ENCODE measurements around the gene PPP1R13L.

Gene PPP1R13L

DNA sequence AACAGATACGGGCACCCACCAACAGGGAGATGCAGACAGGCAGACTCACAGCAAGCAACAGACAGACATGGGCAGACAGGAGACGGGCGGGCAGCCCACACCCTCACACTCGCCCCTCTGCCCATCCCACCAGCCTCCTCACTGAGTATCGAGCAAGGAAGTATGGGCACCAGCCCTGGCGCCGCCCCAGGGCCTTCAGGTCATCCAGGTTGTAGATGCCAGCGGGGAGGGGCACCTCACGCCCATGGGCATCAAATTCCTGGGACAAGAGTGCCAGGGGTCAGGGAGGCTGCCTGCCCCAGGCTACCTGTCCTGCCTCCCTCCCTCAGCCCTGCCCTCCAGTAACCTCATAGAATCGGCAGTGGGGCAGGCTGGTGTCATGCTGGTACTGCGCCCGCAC, 40.2 kb downstream of the PPP1R13L start:
- no peak for DNase-seq (ENCODE audit: low read depth in 2 of 2)

DNA sequence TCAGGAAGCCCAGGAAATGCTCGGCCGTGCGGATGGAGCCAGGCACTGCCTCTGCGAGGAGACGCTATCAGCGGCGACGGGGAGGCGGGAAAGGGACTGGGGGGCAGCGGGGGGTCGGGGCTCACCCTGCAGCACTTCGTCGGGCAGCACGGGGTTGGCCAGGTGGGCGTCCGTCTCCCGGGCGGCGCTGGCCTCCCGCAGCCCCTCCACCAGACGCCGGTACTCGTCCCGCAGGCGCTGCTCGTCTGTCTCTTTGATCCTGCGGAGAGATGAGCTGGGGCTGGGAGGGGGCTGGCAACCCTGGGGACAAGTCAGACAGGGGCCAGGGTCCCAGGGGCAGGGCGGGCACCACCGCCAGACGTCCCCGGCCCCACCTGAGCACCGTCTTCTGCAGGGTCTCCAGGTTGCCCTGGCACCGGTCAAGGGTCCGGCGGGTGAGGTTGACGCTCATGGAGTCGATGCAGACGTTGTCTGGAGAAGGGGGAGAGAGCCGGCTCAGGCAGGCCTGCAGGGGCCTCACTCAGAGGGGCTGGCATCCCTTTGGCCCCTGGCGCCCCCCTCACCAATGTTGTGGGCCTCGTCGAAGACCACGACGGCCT, 40.9 kb downstream of the PPP1R13L start:
- DNase-seq (ENCODE audit: low read depth in 2 of 2) = no peak

DNA sequence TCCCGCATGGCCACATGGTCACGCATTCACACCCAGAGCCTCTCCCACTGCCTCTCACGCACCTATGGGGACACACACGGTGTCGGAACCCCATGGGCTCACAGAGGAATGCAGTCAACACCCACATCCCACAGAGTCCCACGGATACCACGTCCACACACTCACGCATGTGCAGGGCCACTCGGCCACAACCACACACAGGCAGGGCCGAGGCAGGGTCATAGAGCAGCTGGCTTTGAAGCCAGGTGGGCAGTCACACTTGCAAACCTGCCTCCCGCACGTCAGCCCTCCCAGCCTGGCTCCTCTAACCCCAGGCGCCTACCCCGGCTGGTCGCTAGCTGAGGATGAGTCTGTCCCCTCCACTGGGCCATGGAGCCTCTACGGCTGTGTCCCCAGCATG, 42.6 kb downstream of the PPP1R13L start:
- no peak for DNase-seq (ENCODE audit: low read depth in 2 of 2)

GRCh38 chr19:45361608-45362007, 43.3 kb downstream of the PPP1R13L start:
- DNase-seq (ENCODE audit: low read depth in 2 of 2) = no peak

DNA sequence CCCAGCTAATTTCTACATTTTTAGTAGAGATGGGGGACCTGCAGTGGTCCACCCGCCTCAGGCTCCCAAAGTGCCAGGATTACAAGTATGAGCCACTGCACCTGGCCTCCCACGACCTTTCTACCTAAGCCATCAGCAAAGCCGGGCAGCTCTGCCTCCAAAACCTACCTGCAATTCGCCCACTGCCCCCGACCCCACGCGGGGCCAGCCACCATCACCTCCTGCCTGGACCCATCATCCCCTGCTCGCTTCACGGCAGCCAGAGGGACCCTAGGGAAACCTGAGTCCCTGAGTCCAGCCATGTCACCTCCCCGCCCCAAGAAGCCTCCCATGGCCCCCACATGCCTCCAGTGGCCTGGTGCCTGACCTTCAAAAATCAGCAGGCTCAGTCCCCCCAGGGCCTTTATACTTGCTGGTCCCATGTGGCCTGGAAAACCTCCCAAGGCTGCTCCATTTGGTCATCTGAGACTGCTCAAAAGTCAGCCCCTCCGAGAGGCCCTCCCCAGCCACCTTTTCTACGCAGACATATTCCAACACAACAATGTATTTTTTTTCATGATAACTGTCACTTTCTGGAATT, 46.6 kb downstream of the PPP1R13L start:
- no peak for DNase-seq (ENCODE audit: low read depth in 2 of 2)

GRCh38 chr19:45357445-45357783, 47.5 kb downstream of the PPP1R13L start:
- no peak for DNase-seq (ENCODE audit: low read depth in 2 of 2)

DNA sequence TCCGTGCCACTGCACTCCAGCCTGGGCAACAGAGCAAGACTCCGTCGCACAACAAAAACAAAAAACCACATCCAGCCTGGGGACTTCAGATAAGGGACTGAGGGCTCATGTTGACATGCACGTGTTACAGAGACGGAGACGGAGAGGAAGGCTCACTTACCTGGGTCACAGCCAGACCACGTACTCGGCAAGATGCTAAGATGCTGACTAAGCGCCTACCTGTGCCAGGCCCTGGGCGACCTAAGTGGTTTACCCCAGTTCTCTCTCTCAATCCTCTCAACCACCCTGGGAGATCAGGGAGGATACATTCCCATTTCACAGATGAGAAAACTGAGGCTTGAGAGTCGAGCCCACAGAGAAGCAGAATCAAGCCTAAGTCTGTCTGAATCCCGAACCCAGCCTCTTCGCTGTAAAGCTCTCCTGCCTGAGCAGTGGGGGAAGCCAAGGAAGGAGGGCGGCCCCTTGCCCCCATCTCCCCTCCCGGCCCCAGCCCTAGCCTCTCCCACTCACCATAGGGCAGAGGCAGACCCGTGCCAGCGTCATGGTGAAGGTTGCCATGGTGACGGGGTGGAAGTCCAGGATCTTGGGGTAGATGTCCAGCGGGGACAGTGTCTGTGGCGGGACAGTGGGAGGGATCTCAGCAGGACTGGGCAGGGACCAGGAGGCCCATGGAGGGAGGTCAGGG, 48.0 kb downstream of the PPP1R13L start:
- DNase-seq (ENCODE audit: low read depth in 2 of 2) = no peak

DNA sequence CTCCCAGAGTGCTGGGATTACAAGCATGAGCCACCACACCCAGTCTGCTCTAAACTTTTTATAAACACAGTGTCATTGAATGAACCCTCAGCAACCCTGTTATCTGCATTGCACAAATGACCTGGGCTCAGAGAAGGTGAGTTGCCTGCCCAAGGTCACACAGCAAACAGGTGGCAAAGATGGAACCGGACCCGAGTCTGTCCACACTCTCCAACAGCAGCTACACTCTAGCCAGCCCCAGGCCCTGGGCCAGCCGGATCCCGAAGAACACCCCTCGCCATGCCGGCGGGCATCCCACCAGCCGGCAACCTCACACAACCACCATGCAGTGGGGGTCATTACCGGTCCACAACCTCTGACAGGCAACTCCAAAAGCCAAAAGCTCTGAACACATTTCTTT, 49.0 kb downstream of the PPP1R13L start:
- DNase-seq (ENCODE audit: low read depth in 2 of 2) = no peak

DNA sequence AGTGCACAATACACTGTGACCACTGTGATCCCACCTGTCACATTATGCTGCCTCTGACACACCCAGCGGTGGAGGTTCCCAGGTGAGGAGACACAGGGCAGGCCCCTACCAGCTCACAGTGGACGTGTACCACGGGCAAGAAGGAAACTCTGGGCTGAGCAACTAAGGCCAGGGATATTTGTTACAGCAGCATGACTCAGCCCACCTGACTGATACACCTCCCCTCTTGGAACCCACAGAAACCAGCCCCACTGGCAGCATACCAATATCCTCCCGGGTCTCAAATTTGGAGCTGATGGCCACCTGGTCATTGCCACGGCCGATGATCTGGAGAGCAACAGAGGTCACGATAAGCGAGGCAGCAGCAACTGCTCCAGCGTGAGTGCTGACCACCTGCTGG, 49.5 kb downstream of the PPP1R13L start:
- no peak for DNase-seq (ENCODE audit: low read depth in 2 of 2)

DNA sequence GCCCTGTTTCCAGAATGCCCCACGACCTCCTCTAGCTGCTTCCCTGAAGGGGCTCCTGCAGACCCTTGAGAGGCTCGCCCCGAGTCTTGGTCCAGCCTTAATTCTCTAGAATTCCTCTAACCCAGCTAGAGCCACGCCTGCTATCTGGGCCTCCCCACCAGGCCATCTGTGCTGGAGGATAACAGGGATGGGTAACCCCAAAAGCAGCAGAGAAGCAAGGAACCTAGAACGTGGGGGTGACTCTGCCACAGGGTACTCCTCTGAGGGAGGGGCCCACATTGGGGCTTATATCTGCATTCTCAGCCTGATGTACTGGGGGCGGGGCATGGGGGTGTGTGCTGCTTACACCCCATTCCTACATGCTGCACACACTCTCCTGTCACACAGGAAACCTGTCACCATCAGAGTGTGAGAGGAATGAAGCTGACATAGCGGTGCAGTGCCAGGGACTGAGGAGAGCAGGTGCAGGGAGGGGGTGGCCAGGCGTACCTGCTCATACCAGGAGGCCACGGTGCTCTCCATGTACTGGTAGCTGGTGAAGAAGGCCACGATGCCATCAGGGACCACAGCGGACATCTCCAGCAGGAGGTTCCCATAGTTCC, 50.5 kb downstream of the PPP1R13L start:
- DNase-seq (ENCODE audit: low read depth in 2 of 2) = no peak

DNA sequence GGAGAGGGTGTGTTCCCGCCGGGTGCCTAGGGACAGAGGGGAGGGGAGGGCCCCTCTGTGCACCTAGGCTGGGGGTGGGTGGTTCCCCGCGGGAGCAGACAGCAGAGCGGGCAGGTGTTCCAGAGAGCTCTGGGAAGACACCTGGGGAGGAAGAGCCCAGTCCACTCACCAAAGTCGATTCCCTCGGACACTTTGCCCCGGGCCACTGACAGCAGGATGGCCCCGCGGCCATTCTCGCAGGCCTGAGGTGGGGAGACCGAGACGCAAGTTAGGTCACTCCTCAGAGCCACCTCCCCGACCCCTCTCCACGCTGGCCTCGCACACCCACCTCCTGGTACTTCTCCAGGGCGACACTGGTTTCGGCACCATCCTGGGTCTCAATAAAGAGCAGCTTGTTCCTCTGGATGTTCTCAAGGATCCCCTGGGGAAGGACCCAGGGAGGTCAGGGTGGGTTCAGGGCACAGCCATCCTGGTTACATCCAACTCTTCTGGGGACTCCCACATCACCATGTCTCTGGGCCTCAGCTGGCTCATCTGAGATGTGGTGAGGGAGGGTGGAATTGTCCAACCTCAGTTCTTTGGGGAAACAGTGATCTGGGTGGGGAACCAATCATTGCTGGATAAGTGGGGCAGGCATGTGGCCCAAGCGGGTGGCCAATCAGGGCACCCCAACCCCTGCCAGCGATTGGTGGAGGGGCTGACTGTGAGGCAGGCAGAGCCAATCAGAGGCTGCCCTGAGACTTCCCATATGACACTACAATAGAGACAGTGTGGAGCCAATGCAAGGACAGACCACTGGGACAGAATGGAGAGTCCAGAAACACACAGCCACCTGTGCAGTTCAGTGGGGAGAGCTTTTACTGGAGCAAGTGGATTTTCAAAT, 51.7 kb downstream of the PPP1R13L start:
- DNase-seq (ENCODE audit: low read depth in 2 of 2) = no peak

GRCh38 chr19:45352471-45352870, 52.4 kb downstream of the PPP1R13L start:
- DNase-seq (ENCODE audit: low read depth in 2 of 2) = no peak

DNA sequence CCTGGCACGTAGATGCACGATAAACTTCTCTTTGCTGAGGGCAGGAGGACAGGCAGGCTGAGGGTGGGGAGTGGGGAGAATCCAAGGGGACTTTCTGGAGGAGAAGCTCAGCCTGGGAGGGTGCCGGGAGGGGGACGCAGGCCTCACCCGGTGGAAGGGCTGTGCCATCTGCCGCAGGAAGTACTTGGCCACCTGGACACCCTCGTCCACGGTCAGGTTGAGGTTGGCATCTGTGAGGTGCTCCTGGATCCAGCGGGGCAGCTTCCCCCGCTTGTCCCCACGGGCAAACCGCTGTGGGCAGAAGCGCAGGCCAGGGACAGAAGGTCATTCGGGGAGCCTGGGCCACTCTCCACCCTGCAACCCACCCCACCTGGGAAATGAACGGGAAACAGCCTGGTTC, 52.8 kb downstream of the PPP1R13L start:
- DNase-seq (ENCODE audit: low read depth in 2 of 2) = no peak

DNA sequence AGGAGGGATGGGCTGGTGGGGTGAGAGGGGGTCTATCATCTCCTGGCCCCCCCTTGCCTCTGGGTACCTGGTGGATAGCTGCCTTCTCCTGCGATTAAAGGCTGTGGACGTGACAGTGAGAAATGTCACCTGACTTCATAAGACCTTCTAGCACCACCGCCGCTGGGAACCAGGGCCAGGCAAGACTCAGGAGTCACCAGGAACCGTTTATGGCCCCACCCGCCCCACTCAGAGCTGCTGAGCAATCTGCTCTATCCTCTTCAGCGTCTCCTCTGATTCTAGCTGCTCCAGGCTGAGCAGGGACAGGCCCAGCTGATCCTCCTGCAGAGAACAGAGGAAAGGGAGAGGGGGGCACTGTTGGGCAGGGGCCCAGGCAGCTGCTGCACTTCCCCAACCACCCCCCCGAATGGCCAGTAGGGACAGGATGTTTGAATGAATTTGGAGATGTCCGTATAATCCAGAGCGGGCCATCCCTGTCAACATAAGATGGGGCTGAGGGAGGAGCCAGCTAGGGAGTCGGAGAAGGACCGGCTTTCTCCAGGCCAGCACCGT, 53.4 kb downstream of the PPP1R13L start:
- DNase-seq (ENCODE audit: low read depth in 2 of 2) = no peak

DNA sequence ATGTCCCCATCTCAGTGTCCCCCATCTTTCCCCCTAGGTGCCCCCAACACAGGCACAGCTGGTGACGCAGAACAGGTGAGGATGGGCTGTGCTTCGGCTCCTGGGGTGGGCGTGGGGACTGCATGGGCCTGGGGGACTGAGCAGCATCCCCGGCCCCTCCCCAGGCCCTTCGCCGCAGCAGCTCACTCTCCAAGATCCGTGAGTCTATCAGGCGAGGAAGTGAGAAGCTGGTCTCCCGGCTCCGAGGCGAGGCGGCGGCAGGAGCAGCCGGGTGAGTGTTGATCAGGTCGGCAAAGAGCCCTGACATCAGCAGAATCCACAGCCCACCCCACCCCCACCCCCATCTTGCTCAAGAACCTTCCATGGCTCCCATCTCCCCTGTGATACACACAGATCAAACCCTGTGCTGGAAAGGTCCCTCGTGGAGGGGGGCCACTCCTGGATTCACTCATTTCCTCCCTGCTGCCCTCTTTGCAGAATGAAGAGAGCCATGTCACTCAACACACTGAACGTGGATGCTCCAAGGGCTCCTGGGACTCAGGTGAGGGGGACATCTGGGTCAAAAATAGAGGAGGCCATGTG, 54.3 kb downstream of the PPP1R13L start:
- no peak for DNase-seq (ENCODE audit: low read depth in 2 of 2)

DNA sequence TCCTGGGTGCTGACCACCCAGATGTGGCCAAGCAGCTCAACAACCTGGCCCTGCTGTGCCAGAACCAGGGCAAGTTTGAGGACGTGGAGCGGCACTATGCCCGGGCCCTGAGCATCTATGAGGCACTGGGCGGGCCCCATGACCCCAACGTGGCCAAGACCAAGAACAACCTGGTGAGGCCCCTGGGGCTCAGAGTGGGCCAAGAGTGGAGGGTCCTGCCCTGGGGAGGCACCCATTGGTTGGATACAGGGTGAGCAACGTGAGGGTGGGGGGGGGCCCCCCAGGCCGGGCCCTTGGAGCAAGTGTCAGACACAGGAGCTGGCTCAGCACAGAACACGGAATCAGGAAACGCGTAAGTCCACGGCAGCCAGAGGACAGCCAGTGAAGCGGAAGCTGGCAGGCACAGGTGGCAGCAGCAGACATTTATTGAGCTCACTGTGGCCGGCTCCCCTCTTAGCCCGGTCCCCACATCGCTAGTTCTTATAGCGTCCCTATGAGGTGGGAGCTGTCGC, 55.4 kb downstream of the PPP1R13L start:
- no peak for DNase-seq (ENCODE audit: low read depth in 2 of 2)

GRCh38 chr19:45349126-45349415, 55.8 kb downstream of the PPP1R13L start:
- no peak for DNase-seq (ENCODE audit: low read depth in 2 of 2)

- DNase-seq (ENCODE audit: low read depth in 2 of 2) = no peak
Measured at GRCh38 chr19:45348367-45349125, 56.3 kb downstream of the PPP1R13L start.

DNA sequence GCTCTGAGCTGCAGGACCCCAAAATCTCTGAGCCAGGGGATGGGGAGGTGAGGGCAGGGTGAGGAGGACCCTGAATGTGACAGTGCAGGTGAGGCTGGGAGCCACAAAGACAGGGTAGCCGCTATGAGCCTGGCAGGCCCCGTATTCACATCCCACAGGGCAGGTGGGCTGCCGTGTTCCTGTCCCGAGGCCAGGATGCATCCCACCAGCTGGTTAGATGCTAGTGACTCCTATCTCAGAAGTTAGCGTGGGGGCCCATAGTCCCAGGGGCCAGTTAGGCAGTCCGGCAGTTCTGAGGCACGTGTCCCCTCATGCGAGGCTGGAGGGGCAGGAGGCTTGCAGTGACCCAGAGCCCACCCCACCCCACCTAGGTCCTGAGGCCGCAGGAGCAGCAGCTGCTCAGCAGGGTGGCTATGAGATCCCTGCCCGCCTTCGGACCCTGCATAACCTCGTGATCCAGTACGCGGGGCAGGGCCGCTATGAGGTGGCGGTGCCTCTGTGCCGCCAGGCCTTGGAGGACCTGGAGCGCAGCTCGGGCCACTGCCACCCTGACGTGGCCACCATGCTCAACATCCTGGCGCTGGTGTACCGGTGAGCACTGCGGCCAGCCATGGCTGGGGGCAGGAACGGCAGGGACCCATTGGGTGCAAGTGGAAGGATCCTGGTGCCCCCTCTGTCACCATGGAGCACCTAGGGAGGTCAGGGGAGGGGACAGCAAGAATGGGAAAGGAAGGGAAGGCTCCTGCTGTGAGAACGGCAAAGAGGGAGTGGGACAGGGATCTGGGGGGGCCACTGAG, 57.1 kb downstream of the PPP1R13L start:
- no peak for DNase-seq (ENCODE audit: low read depth in 2 of 2)

GRCh38 chr19:45346449-45346848, 58.4 kb downstream of the PPP1R13L start:
- no peak for DNase-seq (ENCODE audit: low read depth in 2 of 2)

All from stimulated activated CD4-positive, alpha-beta T cell treated with anti-CD3 and anti-CD28 coated beads, Interleukin-1b, Interleukin-23, amount 100 ng/mL, for 4 hours (primary cell).